Motor neuron (in vitro differentiated cells): ENCODE results near the gene HIPK1. TPM values are rescaled to one million over a fixed set of nuclear protein-coding genes. Genes with fewer than 3 reads are reported as not detected.

Experiments used
- ATAC-seq, 8 experiments: fragments of 200-7000 bp; cut with Tn5 transposase; replicated peaks in 6 of 8; 2 replicates each; pipeline ENCODE4 v1.8.0; 2021; ENCODE audit warnings: mild to moderate bottlenecking in 8 of 8, moderate library complexity in 8 of 8
- H3K27ac ChIP-seq, 2 donors: fragments of 250-450 bp; sonication (Bioruptor Pico); 2 replicates each; pipeline ENCODE4 v1.9.0; 2021; ENCODE audit warnings: antibody characterized with exemption in 2 of 2, mild to moderate bottlenecking in 2 of 2, moderate library complexity in 1 of 2
- H3K4me1 ChIP-seq, 2 donors: fragments of 250-450 bp; sonication (Bioruptor Pico); replicated peaks in 1 of 2; 2 replicates each; pipeline ENCODE4 v1.6.1; 2021; ENCODE audit warnings: antibody characterized with exemption in 2 of 2, mild to moderate bottlenecking in 2 of 2, moderate library complexity in 1 of 2
- H3K4me3 ChIP-seq, 5 donors: fragments of 250-450 bp; sonication (Bioruptor Pico); 2 replicates each; pipeline ENCODE4 v1.9.0; 2021; ENCODE audit warnings: antibody characterized with exemption in 5 of 5, mild to moderate bottlenecking in 5 of 5, moderate library complexity in 4 of 5
- WGBS, 10 experiments: fragments of 450-650 bp; shearing (Covaris generic); methylation state at CpG; one replicate each; pipeline ENCODE4 v1.0.0; 2022; 5-methylcytosine and 5-hydroxymethylcytosine counted together
- in situ Hi-C, 9 experiments: fragments of 400-800 bp; cut with MboI; loops; one replicate each; pipeline ENCODE4 v1.15.0; 2021; ENCODE audit warnings: low sequenced_read_pairs in 9 of 9, low pct_unique_long_range_greater_than_20kb in 2 of 9; ENCODE audit not compliant: unreplicated experiment in 9 of 9
- total RNA-seq, 8 experiments: library from RNA; unstranded; fragments of 300-600 nt; gene quantifications; 2 replicates each; pipeline versions ENCODE4 v1.2.3 to v1.2.4, GENCODE V29; 2022

HIPK1 gene
- total RNA-seq = 10 to 100 TPM; 12.5 to 59.5 (median 30.9) TPM

GRCh38 chr1:113928941-113929749 is at the start of gene HIPK1:
Gene HIPK1, plus strand, starts transcription at chr1:113929324.
- ATAC-seq = peak; percentile 65 to 93 (median 91)
- Histone ChIP-seq H3K4me3 (peak within 1 kb of the TSS; percentile 52 to 93 (median 72)), H3K27ac (peak within 1 kb of the TSS; percentile 82 to 91), H3K4me1 (peaks cover 4 to 19% of the 10 kb centered on the region in 2 donors)
- in situ Hi-C loops = no loop called here
- WGBS, 10 experiments = 0 to 12% (median 0%) methylated on average over 3 to 23 of the region's 61 CpGs; no CpG with 5 or more reads in 1 of the 10 experiments

GRCh38 chr1:113879739-113880038 is 49.4 kb upstream of the HIPK1 start:
- ATAC-seq = no peak
- WGBS, 10 experiments = 67 to 100% (median 99%) methylated on average over 1 to 4 of the region's 4 CpGs
- no peak overlapping the region for H3K27ac ChIP-seq
- no peak overlapping the region for H3K4me3 ChIP-seq
- in situ Hi-C loops = no loop called here
- H3K4me1 ChIP-seq = no peaks in the 10 kb centered on the region

- Histone ChIP-seq H3K4me1 (no peaks in the 10 kb centered on the region), H3K4me3 (no peak overlapping the region), H3K27ac (no peak overlapping the region)
- in situ Hi-C loops = no loop called here
- WGBS, 10 experiments = 50 to 100% (median 93%) methylated on average over 1 to 2 of the region's 2 CpGs; no CpG with 5 or more reads in 2 of the 10 experiments
- ATAC-seq = no peak
These were observed 47.5 kb upstream of the HIPK1 start for GRCh38 chr1:113881661-113882060.

- no peaks in the 10 kb centered on the region for H3K4me1 ChIP-seq
- 43 to 100% (median 92%) methylated on average over 1 to 17 of the region's 17 CpGs for WGBS, 10 experiments
- H3K4me3 ChIP-seq = no peak overlapping the region
- in situ Hi-C loops = no loop called here
- H3K27ac ChIP-seq = no peak overlapping the region
- ATAC-seq = no peak
These were observed 42.4 kb upstream of the HIPK1 start for GRCh38 chr1:113886417-113887401.

GRCh38 chr1:113887402-113888175 is 41.5 kb upstream of the HIPK1 start, which contains the start of gene BCL2L15:
Gene BCL2L15, minus strand, starts transcription at chr1:113887581. Its CDS starts 206 bp downstream, at chr1:113887375.
- ATAC-seq = peak in 1 of 8 experiments; percentile 25
- no peak within 1 kb of the TSS for H3K4me3 ChIP-seq
- in situ Hi-C loops = no loop called here
- H3K27ac ChIP-seq = no peak within 1 kb of the TSS
- 51 to 92% (median 68%) methylated on average over 1 to 6 of the region's 6 CpGs for WGBS, 10 experiments
- H3K4me1 ChIP-seq = no peaks in the 10 kb centered on the region

- in situ Hi-C loops = no loop called here
- H3K27ac ChIP-seq = no peak overlapping the region
- no peak overlapping the region for H3K4me3 ChIP-seq
- 0 to 100% (median 40%) methylated on average over 1 to 2 of the region's 2 CpGs; no CpG with 5 or more reads in 2 of the 10 experiments for WGBS, 10 experiments
- ATAC-seq = no peak
- H3K4me1 ChIP-seq = no peaks in the 10 kb centered on the region
These were observed 38.3 kb upstream of the HIPK1 start for GRCh38 chr1:113890816-113891215.

- in situ Hi-C loops = no loop called here
- no peak for ATAC-seq
- H3K4me3 ChIP-seq = no peak overlapping the region
- 89 to 100% (median 95%) methylated on average over 1 to 11 of the region's 11 CpGs; no CpG with 5 or more reads in 2 of the 10 experiments for WGBS, 10 experiments
- H3K27ac ChIP-seq = no peak overlapping the region
- no peaks in the 10 kb centered on the region for H3K4me1 ChIP-seq
These were observed 37.4 kb upstream of the HIPK1 start for GRCh38 chr1:113891631-113892220.

GRCh38 chr1:113893267-113893666 is 35.9 kb upstream of the HIPK1 start:
- WGBS, 10 experiments = 44 to 100% (median 93%) methylated on average over 1 to 3 of the region's 3 CpGs; no CpG with 5 or more reads in 2 of the 10 experiments
- ATAC-seq = no peak
- Histone ChIP-seq H3K4me1 (no peaks in the 10 kb centered on the region), H3K27ac (no peak overlapping the region), H3K4me3 (no peak overlapping the region)
- in situ Hi-C loops = no loop called here

- WGBS, 10 experiments = 67 to 100% (median 92%) methylated on average over 1 to 6 of the region's 6 CpGs; no CpG with 5 or more reads in 1 of the 10 experiments
- in situ Hi-C loops = no loop called here
- Histone ChIP-seq H3K4me1 (no peaks in the 10 kb centered on the region), H3K4me3 (no peak overlapping the region), H3K27ac (no peak overlapping the region)
- no peak for ATAC-seq
These were observed 34.0 kb upstream of the HIPK1 start for GRCh38 chr1:113895098-113895497.

GRCh38 chr1:113895961-113896360 is 33.2 kb upstream of the HIPK1 start:
- Histone ChIP-seq H3K4me3 (no peak overlapping the region), H3K4me1 (no peaks in the 10 kb centered on the region), H3K27ac (no peak overlapping the region)
- ATAC-seq = no peak
- in situ Hi-C loops = no loop called here
- WGBS, 10 experiments = 72 to 100% (median 88%) methylated on average over 1 to 8 of the region's 8 CpGs; no CpG with 5 or more reads in 2 of the 10 experiments

- 89 to 100% (median 100%) methylated on average over 1 of the region's 1 CpG; no CpG with 5 or more reads in 2 of the 10 experiments for WGBS, 10 experiments
- in situ Hi-C loops = no loop called here
- H3K4me1 ChIP-seq = peaks cover 2 to 3% of the 10 kb centered on the region in 2 donors
These were observed 30.8 kb upstream of the HIPK1 start for GRCh38 chr1:113898241-113898814.

GRCh38 chr1:113899111-113899510 is 30.0 kb upstream of the HIPK1 start:
- peaks cover 8% of the 10 kb centered on the region in 2 donors for H3K4me1 ChIP-seq
- no peak overlapping the region for H3K4me3 ChIP-seq
- in situ Hi-C loops = no loop called here
- no peak for ATAC-seq
- H3K27ac ChIP-seq = no peak overlapping the region

More at GRCh38 chr1:113898241-113898814, 30.8 kb upstream of the HIPK1 start:
- no peak overlapping the region for H3K27ac ChIP-seq
- no peak overlapping the region for H3K4me3 ChIP-seq
- no peak for ATAC-seq
